IMR-90 (cell line): Measurements from ENCODE around the gene ALAS1.

Experiments used
- MXI1 ChIP-seq: IDR thresholded peaks from 2 replicates; pipeline ENCODE4 v1.6.1; 2012; ENCODE audit warnings: low read depth, mild to moderate bottlenecking, low read length, moderate library complexity, borderline replicate concordance
- POLR2A ChIP-seq: IDR thresholded peaks from 2 replicates; pipeline ENCODE4 v1.6.1; 2012; ENCODE audit warnings: mild to moderate bottlenecking, low read depth, low read length
- RAD21 ChIP-seq: IDR thresholded peaks from 2 replicates; pipeline ENCODE4 v1.6.1; 2012; ENCODE audit warnings: low read length, improper control_type of control experiment
- TF ChIP-seq, protein P1 (sequence below): conservative IDR thresholded peaks from 2 replicates; pipeline ENCODE4 v1.5.1; 2012; ENCODE audit warnings: mild to moderate bottlenecking, low read depth, low read length, improper control_type of control experiment

DNA sequence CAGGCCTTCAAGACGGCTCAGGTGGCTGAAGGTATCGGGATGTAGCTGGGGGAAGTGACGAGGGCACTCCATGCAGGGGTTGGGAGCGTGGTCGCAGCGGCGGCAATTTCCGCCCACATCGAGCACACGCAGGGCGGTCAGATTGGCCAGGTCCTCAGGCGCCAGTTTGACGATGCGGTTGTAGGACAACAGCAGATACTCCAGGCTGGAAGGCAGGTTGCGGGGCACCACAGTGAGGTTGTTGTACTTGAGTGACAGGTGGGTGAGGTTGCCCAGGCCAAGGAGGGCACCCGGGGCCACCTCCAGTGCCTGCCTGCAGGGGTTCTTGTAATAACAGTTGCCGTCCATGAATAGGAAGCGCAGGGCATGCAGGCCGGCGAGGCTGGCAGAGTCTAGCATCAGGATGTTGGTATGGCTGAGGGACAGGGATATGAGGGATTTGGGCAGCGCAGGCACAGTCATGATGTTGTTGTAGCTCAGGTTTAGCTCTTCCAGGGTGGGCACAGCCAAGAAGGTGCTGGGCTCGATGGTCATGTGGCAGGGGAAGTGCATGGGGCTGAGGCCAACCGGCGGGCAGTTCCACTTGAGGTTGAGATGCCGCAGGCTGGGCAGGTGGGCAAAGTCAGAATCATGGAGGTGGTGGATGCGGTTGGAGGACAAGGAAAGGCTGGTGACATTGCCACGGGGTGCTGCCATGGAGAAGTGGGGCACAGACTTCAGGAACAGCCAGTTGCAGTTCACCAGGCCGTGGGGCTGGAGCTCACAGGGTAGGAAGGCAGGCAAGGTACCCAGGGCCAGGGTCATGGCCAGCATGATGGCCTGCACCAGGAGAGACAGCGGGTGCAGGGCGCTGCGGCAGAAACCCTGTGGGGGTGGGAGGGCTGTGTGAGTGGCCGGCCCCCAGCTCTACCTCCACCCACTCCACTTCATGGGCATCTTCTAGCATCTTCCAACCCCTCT, 25.8 kb downstream of the ALAS1 start:
- TF ChIP-seq POLR2A (no peak), RAD21 (no peak), MXI1 (no peak)
- TF ChIP-seq, protein P1, sequence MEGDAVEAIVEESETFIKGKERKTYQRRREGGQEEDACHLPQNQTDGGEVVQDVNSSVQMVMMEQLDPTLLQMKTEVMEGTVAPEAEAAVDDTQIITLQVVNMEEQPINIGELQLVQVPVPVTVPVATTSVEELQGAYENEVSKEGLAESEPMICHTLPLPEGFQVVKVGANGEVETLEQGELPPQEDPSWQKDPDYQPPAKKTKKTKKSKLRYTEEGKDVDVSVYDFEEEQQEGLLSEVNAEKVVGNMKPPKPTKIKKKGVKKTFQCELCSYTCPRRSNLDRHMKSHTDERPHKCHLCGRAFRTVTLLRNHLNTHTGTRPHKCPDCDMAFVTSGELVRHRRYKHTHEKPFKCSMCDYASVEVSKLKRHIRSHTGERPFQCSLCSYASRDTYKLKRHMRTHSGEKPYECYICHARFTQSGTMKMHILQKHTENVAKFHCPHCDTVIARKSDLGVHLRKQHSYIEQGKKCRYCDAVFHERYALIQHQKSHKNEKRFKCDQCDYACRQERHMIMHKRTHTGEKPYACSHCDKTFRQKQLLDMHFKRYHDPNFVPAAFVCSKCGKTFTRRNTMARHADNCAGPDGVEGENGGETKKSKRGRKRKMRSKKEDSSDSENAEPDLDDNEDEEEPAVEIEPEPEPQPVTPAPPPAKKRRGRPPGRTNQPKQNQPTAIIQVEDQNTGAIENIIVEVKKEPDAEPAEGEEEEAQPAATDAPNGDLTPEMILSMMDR: no peak
